ENCODE data around the gene SCN10A. TPM values are rescaled to one million over a fixed set of nuclear protein-coding genes. Genes with fewer than 3 reads are reported as not detected.
A peak's percentile ranks its signal among the peaks of the same experiment; 100 is the strongest.

SCN10A gene
- total RNA-seq, 4 donors from 2014 or later = not detected

DNA sequence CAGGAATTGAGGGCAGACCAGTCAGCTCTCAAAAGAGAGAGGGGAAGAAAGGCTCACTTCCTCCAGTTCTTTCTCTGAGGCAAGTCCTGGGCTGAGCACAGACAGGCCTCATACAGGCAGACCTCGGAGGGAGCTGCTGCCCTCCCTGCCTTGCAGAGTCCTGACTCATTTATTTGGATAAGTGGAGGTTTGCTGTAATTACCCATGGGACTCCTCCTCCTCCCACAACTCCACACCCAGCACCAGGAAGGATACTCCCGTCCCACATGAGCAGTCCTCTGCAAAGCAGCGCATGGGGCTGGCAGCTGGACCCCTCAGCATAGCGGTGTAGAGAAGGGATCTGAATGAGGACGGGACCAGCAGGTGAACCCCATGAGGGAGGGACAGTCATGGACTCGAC lies 13.4 kb upstream of the SCN10A start:
- H3K4me1 ChIP-seq = peaks cover 3 to 18% (median 6%) of the 10 kb centered on the region in 4 donors
- H3K4me3 ChIP-seq = no peak overlapping the region
- no peaks in the 10 kb centered on the region for H3K36me3 ChIP-seq
- intact Hi-C loops (cut with DNase I) = no loop called here
- no peak overlapping the region for H3K27ac ChIP-seq (replicated peaks in 1 of 4)
- peak; percentile 91 for DNase-seq (ENCODE audit: extremely low spot score)
- H3K27me3 ChIP-seq = no peaks in the 10 kb centered on the region
- 74% methylated on average over 5 of the region's 6 CpGs for WGBS
- no peak for TF ChIP-seq EP300 (IDR thresholded peaks at IDR 0.05)
- no peaks in the 10 kb centered on the region for H3K9me3 ChIP-seq

DNA sequence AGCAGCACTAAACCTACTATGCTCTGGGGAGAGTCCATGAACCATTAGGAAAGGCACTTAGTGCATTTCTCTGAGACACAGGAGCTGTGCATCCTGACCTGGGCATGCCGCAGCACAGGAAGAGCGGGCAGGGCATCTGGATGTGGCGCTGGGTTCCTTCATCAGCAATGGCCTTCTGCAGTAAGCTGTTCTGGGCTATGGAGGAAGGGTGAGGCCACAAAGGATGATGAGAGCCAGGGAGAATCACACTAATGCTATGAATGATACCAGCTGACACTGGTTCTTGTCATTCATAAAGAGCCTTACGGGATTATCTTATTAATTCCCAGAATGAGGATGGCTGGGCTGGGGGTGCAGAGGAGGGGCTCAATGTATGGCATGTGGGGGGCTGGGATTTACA lies 12.7 kb upstream of the SCN10A start:
- Histone ChIP-seq H3K27me3 (no peaks in the 10 kb centered on the region), H3K36me3 (no peaks in the 10 kb centered on the region), H3K9me3 (no peaks in the 10 kb centered on the region), H3K27ac (replicated peaks in 1 of 4) (no peak overlapping the region), H3K4me1 (peaks cover 0 to 12% (median 1%) of the 10 kb centered on the region in 4 donors), H3K4me3 (no peak overlapping the region)
- TF ChIP-seq EP300 (IDR thresholded peaks at IDR 0.05) = no peak
- TF ChIP-seq POLR2A (IDR thresholded peaks at IDR 0.05; ENCODE audit: low read depth) = no peak
- intact Hi-C loops (cut with DNase I) = no loop called here
- peak; percentile 89 for DNase-seq (ENCODE audit: extremely low spot score)
- WGBS = 83% methylated on average over 4 of the region's 4 CpGs

DNA sequence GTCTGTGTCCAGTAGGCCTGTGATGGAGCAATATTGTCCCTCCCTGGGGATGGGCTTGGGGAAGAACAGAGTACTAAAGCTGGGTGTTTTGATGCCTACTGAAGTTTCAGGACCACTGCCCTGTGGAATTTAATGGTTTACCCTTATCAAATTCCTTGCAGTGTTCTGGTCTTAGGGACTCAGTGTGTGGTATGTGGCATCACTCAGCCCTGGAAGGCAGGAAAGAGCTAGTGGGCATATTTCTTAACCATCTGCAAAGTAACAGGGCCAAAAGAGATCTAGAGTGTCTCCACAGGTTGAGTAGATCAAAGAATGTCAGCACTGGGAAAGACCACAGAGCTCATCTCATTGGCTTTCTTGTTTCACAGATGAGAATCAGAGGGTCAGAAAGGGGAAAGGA lies 11.8 kb upstream of the SCN10A start:
- TF ChIP-seq POLR2AphosphoS5 (IDR thresholded peaks at IDR 0.05) (no peak), EP300 (IDR thresholded peaks at IDR 0.05) (no peak), POLR2A (IDR thresholded peaks at IDR 0.05; ENCODE audit: low read depth) (no peak)
- TF ChIP-seq, protein P1, sequence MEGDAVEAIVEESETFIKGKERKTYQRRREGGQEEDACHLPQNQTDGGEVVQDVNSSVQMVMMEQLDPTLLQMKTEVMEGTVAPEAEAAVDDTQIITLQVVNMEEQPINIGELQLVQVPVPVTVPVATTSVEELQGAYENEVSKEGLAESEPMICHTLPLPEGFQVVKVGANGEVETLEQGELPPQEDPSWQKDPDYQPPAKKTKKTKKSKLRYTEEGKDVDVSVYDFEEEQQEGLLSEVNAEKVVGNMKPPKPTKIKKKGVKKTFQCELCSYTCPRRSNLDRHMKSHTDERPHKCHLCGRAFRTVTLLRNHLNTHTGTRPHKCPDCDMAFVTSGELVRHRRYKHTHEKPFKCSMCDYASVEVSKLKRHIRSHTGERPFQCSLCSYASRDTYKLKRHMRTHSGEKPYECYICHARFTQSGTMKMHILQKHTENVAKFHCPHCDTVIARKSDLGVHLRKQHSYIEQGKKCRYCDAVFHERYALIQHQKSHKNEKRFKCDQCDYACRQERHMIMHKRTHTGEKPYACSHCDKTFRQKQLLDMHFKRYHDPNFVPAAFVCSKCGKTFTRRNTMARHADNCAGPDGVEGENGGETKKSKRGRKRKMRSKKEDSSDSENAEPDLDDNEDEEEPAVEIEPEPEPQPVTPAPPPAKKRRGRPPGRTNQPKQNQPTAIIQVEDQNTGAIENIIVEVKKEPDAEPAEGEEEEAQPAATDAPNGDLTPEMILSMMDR (IDR thresholded peaks at IDR 0.05) = no peak
- no peaks in the 10 kb centered on the region for H3K27me3 ChIP-seq
- DNase-seq (ENCODE audit: extremely low spot score) = peak; percentile 81
- no peaks in the 10 kb centered on the region for H3K36me3 ChIP-seq
- intact Hi-C loops (cut with DNase I) = no loop called here
- H3K4me3 ChIP-seq = no peak overlapping the region
- no peak overlapping the region for H3K27ac ChIP-seq (replicated peaks in 1 of 4)
- peaks cover 0 to 12% (median 1%) of the 10 kb centered on the region in 4 donors for H3K4me1 ChIP-seq
- no peaks in the 10 kb centered on the region for H3K9me3 ChIP-seq

DNA sequence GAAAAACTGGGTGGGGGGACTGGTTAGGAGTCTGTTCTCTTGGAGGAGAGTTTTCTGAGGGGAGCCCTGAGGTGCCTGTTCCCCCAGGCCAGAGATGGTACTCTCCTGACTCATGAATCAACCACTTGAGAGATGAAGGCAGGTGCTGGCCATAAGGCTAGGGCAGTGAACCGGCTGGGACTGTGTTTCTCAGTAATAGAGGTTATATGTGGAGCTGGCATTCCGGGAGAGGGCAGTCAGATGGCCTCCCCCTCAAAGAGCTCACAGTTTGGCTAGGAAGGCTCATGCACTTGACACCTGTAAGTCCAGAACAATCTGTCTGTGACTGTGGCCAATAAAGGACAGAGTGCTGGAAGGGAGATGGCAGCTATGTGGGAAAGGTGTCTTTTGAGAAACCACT lies 10.0 kb upstream of the SCN10A start:
- Histone ChIP-seq H3K9me3 (no peaks in the 10 kb centered on the region), H3K4me1 (peaks cover 0 to 12% (median 1%) of the 10 kb centered on the region in 4 donors), H3K4me3 (no peak overlapping the region), H3K27ac (replicated peaks in 1 of 4) (no peak overlapping the region), H3K27me3 (no peaks in the 10 kb centered on the region), H3K36me3 (no peaks in the 10 kb centered on the region)
- peak; percentile 88 for DNase-seq (ENCODE audit: extremely low spot score)
- intact Hi-C loops (cut with DNase I) = no loop called here
- TF ChIP-seq POLR2AphosphoS5 (IDR thresholded peaks at IDR 0.05) (no peak), POLR2A (IDR thresholded peaks at IDR 0.05; ENCODE audit: low read depth) (no peak)
- TF ChIP-seq, protein P1 (IDR thresholded peaks at IDR 0.05) = no peak
- 77% methylated on average over 2 of the region's 2 CpGs for WGBS

DNA sequence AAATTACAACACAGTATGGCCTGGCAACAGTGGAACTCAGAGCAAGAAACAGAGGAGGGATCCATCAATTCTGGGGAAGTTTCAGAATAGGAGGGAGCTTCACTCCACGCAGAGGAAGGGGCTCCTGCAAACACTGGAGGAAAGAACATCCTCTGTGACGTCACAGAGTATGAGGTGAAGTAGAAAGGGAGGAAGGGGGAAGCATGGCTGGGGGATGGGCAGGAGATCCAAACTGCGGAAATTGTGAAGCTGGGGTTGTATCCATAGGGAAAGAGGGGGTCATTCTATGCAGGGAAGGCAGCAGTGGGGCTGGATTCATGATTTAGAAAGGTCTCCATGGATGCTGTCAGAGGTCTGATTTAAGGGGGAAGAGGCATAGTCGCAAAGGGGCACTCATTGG lies 8.3 kb upstream of the SCN10A start:
- TF ChIP-seq, protein P1 (IDR thresholded peaks at IDR 0.05) = no peak

DNA sequence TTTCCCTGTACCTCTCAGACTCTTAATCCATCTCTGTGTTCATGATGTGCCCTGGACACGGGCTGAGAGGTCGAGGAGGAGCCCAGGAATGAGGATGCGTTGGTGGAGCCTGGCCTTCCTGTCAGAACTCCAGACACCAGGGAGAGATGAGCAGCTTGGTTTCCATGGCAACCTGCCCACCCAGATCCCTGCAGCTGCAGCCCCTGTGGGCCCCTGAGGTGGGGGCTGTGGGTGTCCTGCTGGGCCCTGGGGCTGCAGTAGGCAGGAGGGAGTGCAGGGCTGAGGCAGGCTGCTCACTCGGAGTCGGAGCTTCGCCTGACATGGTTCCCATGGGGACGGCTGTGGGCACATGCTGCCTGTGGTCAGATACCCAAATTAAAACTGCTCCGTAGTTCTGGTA lies 7.7 kb upstream of the SCN10A start:
- WGBS = 52% methylated on average over 8 of the region's 8 CpGs
- intact Hi-C loops (cut with DNase I) = no loop called here
- no peak overlapping the region for H3K27ac ChIP-seq (replicated peaks in 1 of 4)
- no peaks in the 10 kb centered on the region for H3K27me3 ChIP-seq
- no peak overlapping the region for H3K4me3 ChIP-seq
- no peaks in the 10 kb centered on the region for H3K36me3 ChIP-seq
- H3K4me1 ChIP-seq = no peaks in the 10 kb centered on the region
- H3K9me3 ChIP-seq = no peaks in the 10 kb centered on the region
- peak; percentile 83 for DNase-seq (ENCODE audit: extremely low spot score)
- no peak for TF ChIP-seq EP300 (IDR thresholded peaks at IDR 0.05)
- TF ChIP-seq POLR2A (IDR thresholded peaks at IDR 0.05; ENCODE audit: low read depth) = no peak
- TF ChIP-seq, protein P1 (IDR thresholded peaks at IDR 0.05) = no peak
- TF ChIP-seq POLR2AphosphoS5 (IDR thresholded peaks at IDR 0.05) = no peak

More for the DNA sequence above, 8.3 kb upstream of the SCN10A start:
- H3K27me3 ChIP-seq = no peaks in the 10 kb centered on the region
- no peak overlapping the region for H3K27ac ChIP-seq (replicated peaks in 1 of 4)
- no peaks in the 10 kb centered on the region for H3K9me3 ChIP-seq
- H3K36me3 ChIP-seq = no peaks in the 10 kb centered on the region
- intact Hi-C loops (cut with DNase I) = no loop called here
- H3K4me1 ChIP-seq = peaks cover 0 to 6% (median 0%) of the 10 kb centered on the region in 4 donors
- H3K4me3 ChIP-seq = no peak overlapping the region
- DNase-seq (ENCODE audit: extremely low spot score) = peak; percentile 81
- WGBS = 69% methylated on average over 4 of the region's 4 CpGs
